Stimulated activated CD4-positive, alpha-beta T cell treated with anti-CD3 and anti-CD28 coated beads, Interleukin-15, amount 100 ng/mL, for 1 hour (primary cell): ENCODE data around the gene TRMT61A.

Experiments
- DNase-seq, 2 donors: peaks; one replicate each; pipeline ENCODE4 v3.0.0-alpha.2; 2020; ENCODE audit warnings: low read depth in 1 of 2, low spot score in 1 of 2

The TRMT61A gene

DNA sequence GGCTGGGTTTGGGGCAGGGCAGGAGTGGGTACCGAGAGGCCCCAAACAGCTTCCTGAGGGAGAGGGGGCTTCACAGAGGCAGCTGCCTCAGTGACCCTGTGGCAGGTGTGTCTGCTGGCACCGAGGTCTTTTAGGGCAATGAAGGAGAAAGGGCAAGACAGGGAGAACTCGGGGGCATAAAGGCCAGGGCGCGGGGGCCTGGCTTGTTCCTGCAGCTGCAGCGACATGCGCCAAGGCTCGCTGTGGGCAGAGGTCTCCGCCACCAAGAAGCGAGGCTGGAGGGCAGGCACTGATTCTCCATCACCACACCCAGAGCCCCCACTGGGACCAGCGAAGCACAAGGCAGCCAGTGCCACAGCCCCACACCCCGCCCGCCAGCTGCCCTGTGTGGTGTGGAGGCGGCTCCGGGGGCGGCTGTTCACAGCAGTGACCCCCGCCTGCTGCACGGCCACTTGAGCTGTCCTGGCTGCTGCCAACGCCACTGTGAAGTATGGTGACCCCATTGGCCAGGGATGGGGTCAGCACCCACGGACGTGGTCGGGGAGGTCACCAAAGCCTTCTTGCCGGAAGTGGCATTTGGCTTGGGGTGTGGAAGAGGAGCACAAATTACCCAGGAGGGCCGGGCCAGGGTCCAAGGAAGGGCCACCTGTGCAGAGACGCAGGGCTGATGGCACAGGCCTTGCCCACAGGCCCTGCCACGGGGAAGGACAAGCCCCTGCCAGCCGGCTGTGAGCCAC, 17.1 kb downstream of the TRMT61A start:
- no peak for DNase-seq

- DNase-seq, result peak; percentile 54 to 69
Measured at GRCh38 chr14:103546652-103547454, 17.9 kb downstream of the TRMT61A start.

- DNase-seq, result no peak
Measured at GRCh38 chr14:103547455-103547940, 18.5 kb downstream of the TRMT61A start.

- DNase-seq, result no peak
Measured at GRCh38 chr14:103547941-103548462, 19.0 kb downstream of the TRMT61A start.

GRCh38 chr14:103548463-103549351, 19.7 kb downstream of the TRMT61A start:
- no peak for DNase-seq

DNA sequence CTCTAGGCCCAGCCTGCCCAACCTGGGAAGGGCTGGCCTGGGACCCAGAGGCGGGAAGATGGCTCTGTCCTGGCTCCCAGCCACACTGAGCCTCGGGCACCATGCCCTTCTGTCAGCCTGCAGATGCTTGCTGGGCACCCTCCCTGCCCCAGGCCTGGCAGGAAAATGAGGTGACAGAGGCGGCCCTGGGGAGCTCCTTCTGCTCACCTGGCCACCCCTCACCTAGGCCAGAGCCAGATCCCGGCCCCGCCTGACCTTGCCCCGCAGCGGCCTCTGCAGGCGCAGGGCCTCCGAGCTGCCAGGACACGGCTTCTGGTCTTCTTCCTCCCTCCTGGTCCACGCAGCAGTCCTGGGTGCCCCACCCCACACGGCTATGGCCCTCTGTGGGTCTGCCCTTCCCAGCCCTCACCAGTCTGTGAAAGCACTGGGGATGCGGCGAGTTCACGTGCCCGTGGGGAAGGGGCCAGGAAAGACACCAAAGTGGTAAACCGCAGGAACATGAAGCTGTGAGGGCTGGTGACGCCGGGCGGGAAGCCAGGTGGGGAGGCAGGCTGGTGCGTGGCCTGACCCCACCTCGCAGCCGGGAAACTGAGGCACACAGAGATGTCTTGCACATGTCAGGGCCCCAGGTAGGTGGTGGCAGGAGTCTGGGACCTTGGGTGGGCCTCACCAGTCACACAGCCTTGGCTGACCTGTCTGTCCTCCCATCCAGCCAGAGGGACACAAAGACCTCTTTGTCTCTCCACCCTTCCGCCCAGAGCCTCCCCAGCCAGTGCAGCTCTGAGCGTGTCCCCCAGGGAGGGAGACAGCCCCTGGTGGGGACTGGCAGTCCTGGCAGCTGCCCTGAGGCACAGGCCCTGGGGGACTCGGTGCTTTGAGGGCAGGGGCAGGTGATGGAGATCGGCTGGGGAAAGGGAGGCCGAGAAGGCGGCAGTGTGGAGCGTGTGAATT, 20.6 kb downstream of the TRMT61A start:
- DNase-seq, result no peak

DNA sequence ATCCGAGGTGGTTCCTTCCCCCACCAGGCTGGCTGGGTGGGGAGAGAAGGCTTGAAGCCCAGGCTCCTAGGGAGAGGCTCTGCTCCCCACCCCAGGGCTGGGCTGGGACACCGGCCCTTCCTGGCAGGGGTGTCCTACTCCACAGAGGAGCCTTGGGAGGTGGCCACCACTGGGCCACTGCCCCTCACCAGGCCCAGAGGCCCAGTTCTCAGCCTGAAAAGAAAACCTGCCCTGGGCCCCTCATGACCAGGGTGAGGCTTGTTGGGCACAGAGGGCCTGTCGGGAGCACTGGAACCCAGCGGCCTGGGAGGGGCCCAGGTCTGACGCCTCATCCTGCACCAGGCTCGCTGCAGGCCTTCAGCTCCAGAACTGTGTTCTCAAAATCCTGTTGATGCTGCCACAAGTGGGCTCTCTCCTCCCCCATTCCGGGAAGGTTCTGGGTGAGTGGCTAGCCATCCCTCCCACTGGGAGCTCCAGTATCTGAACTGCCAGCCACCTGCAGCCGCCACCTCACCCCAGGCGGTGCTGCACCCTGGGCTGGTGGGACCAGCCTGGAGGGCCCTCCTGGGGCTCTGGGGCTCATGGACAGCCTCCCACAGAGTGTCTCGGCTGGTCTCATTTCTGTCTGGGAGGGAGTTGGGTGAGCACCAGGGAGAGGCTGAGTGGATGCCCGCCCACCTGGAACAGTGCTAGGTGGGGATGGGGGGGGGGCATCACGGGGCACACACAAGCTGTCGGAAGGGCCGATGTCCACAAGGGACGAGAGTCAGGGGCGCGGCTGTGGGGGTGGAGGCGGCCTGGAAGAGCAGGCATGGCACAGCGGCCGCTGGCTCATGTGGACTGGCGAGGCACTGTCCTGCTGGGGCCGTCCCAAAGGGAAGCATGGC, 21.7 kb downstream of the TRMT61A start:
- no peak for DNase-seq

DNA sequence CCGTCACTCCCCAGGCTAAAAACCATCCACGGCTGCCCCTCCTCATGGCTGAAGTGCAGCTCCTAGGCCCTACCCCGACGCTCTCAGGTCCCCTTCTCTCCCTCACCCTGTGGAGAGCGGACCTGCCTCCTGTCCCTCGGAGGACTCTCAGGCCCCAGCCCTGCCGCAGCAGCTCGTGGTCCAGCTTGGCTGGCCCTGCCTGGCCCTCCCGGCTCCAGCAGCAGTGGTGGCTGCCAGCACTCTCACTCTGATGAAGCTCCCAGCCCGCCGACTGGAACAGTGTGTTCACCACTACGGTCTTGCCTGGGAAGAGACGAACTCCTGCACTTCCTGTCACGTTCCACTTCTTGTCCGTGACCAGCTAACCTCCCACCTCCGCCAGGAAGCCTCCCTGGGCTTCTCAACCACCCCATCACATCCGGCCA, 22.4 kb downstream of the TRMT61A start:
- no peak for DNase-seq

GRCh38 chr14:103552011-103552845, 23.2 kb downstream of the TRMT61A start:
- DNase-seq, result no peak

GRCh38 chr14:103552846-103553210, 23.8 kb downstream of the TRMT61A start:
- no peak for DNase-seq

DNA sequence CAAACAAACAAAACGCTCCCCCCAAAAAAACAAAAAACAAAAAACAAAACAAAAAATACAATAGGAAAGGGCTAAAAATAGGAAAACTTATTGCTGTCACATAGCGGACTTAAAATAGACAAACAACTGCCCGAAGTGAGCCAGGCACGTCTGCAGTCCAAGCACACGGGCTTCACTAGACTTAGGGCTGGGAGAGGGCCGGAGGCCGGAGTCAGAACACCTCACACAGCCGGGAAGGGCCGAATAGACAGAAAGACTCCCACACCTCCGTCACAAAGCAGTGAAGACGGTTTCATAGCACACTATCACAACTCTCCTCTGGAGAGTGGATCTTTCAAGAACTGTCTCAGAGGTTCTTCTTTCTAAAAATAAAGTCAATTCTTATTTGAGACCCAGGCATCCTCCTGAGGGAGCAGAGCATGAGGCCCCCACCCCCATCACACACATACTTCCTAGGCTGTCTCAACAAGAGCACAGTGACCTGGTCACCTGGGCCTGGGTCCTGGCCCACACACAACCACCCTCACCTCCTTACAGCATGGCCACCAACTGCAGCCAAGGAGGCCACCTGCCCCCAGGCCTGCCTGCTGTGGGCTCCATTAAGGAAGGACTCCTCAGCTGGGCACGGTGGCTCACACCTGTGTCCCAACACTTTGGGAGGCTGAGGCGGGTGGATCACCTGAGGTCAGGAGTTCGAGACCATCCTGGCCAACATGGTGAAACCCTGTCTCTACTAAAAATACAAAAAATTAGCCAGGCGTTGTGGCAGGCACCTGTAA, 26.8 kb downstream of the TRMT61A start:
- DNase-seq, result no peak

GRCh38 chr14:103556946-103557758, 28.2 kb downstream of the TRMT61A start:
- DNase-seq, result no peak

GRCh38 chr14:103558071-103558882, 29.3 kb downstream of the TRMT61A start:
- no peak for DNase-seq

DNA sequence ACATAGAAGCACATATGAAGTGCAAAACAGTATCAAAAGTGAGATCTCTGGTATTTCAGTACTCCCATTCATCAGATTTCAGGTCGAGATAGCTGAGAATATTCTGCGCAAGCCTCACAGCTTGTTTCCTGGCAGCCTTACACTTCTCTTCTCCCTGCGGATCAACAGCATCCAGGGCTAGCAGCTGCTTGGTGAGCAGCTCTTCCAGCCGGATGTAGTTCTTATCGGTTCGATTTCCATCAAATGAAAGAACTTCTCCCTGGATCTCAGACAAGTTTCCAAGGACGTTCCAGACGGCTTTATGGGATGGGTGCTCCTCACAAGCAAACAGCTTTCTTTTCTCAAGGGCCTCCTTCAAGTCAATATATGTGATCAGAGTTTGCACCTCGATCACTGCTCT, 30.8 kb downstream of the TRMT61A start:
- DNase-seq, result no peak

GRCh38 chr14:103560691-103561090, 31.7 kb downstream of the TRMT61A start:
- no peak for DNase-seq
